K562 (cell line): ENCODE measurements around the gene WDR19. TPM values are rescaled to one million over a fixed set of nuclear protein-coding genes. Genes with fewer than 3 reads are reported as not detected.
"Not testable (repeated sequence)": the region's sequence is repeated elsewhere in the genome, so short reads cannot be mapped to it uniquely, and the experiment has no call there.

ENCODE experiments used
- ATAC-seq: fragments of 200-7000 bp; cut with Tn5 transposase; 3 replicates; pipeline ENCODE4 v1.9.1; 2020; ENCODE audit warnings: moderate library complexity
- BruUV-seq: library from RNA; stranded (reverse); fragments of 400-500 nt; replicated peaks from 2 replicates; lab custom pipeline; 2021; lab: Mats Ljungman, UMichigan
- CTCF ChIA-PET: fragments of 300-600 bp; formaldehyde crosslinking; extraction: SDS; loops from one replicate; lab custom pipeline; 2021; ENCODE audit warnings: low intra/inter-chr PET ratio; lab: Yijun Ruan, JAX
- POLR2A ChIA-PET: fragments of 300-600, 350-650 bp; sonication (Branson Sonifier 250); formaldehyde crosslinking; extraction: SDS; loops from one replicate; lab custom pipeline; 2021; ENCODE audit warnings: antibody characterized with exemption, inconsistent platforms; lab: Yijun Ruan, JAX
- DNase-seq, 4 experiments: peaks; one replicate each; pipeline versions ENCODE4 v3.0.0 to v3.0.0-alpha.2; 2011 to 2018; ENCODE audit warnings: low spot score in 3 of 4, mixed read lengths in 3 of 4; ENCODE audit errors: extremely low read depth in 1 of 4
- FAIRE-seq: peaks from 2 replicates; lab custom pipeline; 2011; peaks lifted over from hg19 to GRCh38; lab: Jason Lieb, UNC
- H2AFZ ChIP-seq: 2 replicates; pipeline ENCODE4 v1.6.0; 2011; ENCODE audit warnings: low read depth, low read length, control low read depth, inconsistent platforms
- H3K27ac ChIP-seq: fragments of 200-600 bp; 3 replicates; pipeline ENCODE4 v1.8.0; 2011; ENCODE audit warnings: low read depth, mild to moderate bottlenecking, control low read depth, inconsistent platforms, low read length, moderate library complexity, mixed read lengths; ENCODE audit errors: extremely low read depth
- H3K27me3 ChIP-seq, 2 experiments: fragments of 300-600 bp in 1 of 2; 2 replicates in 1 of 2; 3 replicates in 1 of 2; pipeline versions ENCODE4 v1.6.0 to v1.8.0; 2011; ENCODE audit warnings: inconsistent platforms in 2 of 2, low read length in 2 of 2, mild to moderate bottlenecking in 1 of 2, mixed read lengths in 1 of 2, moderate library complexity in 1 of 2; ENCODE audit not compliant: control insufficient read depth in 2 of 2, insufficient read depth in 2 of 2
- H3K36me3 ChIP-seq: fragments of 300-600 bp; 3 replicates; pipeline ENCODE4 v1.8.0; 2011; ENCODE audit warnings: mild to moderate bottlenecking, low read length, inconsistent platforms; ENCODE audit not compliant: control insufficient read depth, insufficient read depth
- H3K4me1 ChIP-seq, 2 experiments: fragments of 200-600 bp in 1 of 2; replicated peaks in 1 of 2; 2 replicates in 1 of 2; 3 replicates in 1 of 2; pipeline versions ENCODE4 v1.5.1 to v1.8.0; 2011; ENCODE audit warnings: inconsistent platforms in 2 of 2, low read length in 2 of 2, mild to moderate bottlenecking in 1 of 2, mixed read lengths in 1 of 2, moderate library complexity in 1 of 2; ENCODE audit not compliant: control insufficient read depth in 2 of 2, insufficient read depth in 2 of 2
- H3K4me2 ChIP-seq: 2 replicates; pipeline ENCODE4 v1.6.1; 2011; ENCODE audit warnings: low read length, control low read depth, inconsistent platforms, mixed read lengths; ENCODE audit not compliant: insufficient read depth
- H3K4me3 ChIP-seq: fragments of 200-600 bp; sonication (generic), shearing (Covaris generic); 2 replicates; pipeline ENCODE4 v1.5.1; 2016; ENCODE audit warnings: control low read depth, inconsistent platforms
- H3K79me2 ChIP-seq: fragments of 200-600 bp; 3 replicates; pipeline ENCODE4 v1.8.0; 2011; ENCODE audit warnings: low read length, inconsistent platforms; ENCODE audit not compliant: control insufficient read depth, insufficient read depth
- H3K9ac ChIP-seq, 2 experiments: 2 replicates each; pipeline versions ENCODE4 v1.6.0 to v1.6.1; 2011; ENCODE audit warnings: low read depth in 2 of 2, low read length in 2 of 2, control low read depth in 1 of 2, inconsistent platforms in 1 of 2, mild to moderate bottlenecking in 1 of 2, mixed read lengths in 1 of 2; ENCODE audit not compliant: insufficient read depth in 1 of 2
- H3K9me1 ChIP-seq: one replicate; pipeline ENCODE4 v1.6.0; 2011; ENCODE audit warnings: inconsistent platforms, mild to moderate bottlenecking, low read length, moderate library complexity; ENCODE audit not compliant: control insufficient read depth, insufficient read depth
- H3K9me3 ChIP-seq: replicated peaks from 2 replicates; pipeline ENCODE4 v1.5.1; 2011; ENCODE audit warnings: low read depth, low read length, inconsistent platforms; ENCODE audit not compliant: control insufficient read depth, insufficient read depth
- H4K20me1 ChIP-seq: replicated peaks from 2 replicates; pipeline ENCODE4 v1.6.1; 2011; ENCODE audit warnings: low read length, inconsistent platforms, mixed read lengths; ENCODE audit not compliant: control insufficient read depth, insufficient read depth
- NCOA4 ChIP-seq: fragments of 450-650 bp; IDR thresholded peaks from 2 replicates; pipeline ENCODE4 v1.6.1; 2018; ENCODE audit warnings: mild to moderate bottlenecking; ENCODE audit not compliant: partially characterized antibody
- REST ChIP-seq, 2 experiments: fragments of 450-650 bp; formaldehyde crosslinking in 1 of 2; IDR thresholded peaks; 2 replicates each; pipeline versions ENCODE4 v1.4.0 to v1.6.1; 2014 to 2020; ENCODE audit warnings: mild to moderate bottlenecking in 2 of 2, borderline replicate concordance in 1 of 2, low read depth in 1 of 2
- WGBS: fragments of 100-300 bp; shearing (Covaris generic); methylation state at CpG from one replicate; pipeline ENCODE4 v1.1.6; 2016; ENCODE audit warnings: low coverage, mixed read lengths; ENCODE audit not compliant: insufficient coverage; ENCODE audit errors: missing lambda C conversion rate; 5-methylcytosine and 5-hydroxymethylcytosine counted together
- in situ Hi-C: fragments of 300-500 bp; cut with MboI; formaldehyde crosslinking; loops from 4 replicates; pipeline ENCODE4 v1.15.0; 2018; ENCODE audit warnings: inconsistent platforms, mixed read lengths
- intact Hi-C: fragments of 100-400 bp; cut with micrococcal nuclease; formaldehyde crosslinking; loops from 2 replicates; pipeline ENCODE4 v1.14.2; 2022
- polyA plus RNA-seq, 8 experiments: library from polyadenylated mRNA; depleted of rRNA in 4 of 8; stranded (reverse) in 5 of 8; unstranded in 3 of 8; fragments of >200 nt; fragmentation: Nextera tagmentation in 2 of 8; fragmentation: Illumina TruSeq in 1 of 8; extraction: Ambion mirVana in 2 of 8; extraction: Trizol in 1 of 8; gene quantifications; 2 replicates each; pipeline versions ENCODE4 v1.2.1 to v1.2.3, GENCODE V29; 2011 to 2014; ENCODE audit warnings: inconsistent platforms in 1 of 8, missing spikeins in 1 of 8
- total RNA-seq, 7 experiments: library from RNA; depleted of rRNA in 6 of 7; stranded (reverse); fragments of >200 nt in 6 of 7; fragmentation: Illumina TruSeq in 2 of 7; extraction: Trizol in 2 of 7; gene quantifications; 2 replicates each; pipeline versions ENCODE4 v1.2.1 to v1.2.3, GENCODE V29; 2011 to 2021; ENCODE audit warnings: low replicate concordance in 1 of 7

Gene WDR19
- total and polyA plus RNA-seq, 9 of the 15 experiments (the other 6 are each of a cell fraction or from before 2014, with no cell fraction given) = 6.8 to 37.6 (median 11.2) TPM

- TF ChIP-seq REST (IDR thresholded peaks at IDR 0.05; ENCODE audit: borderline replicate concordance) (no peak), REST (CRISPR knock-in tag; IDR thresholded peaks at IDR 0.05; ENCODE audit: low read depth) (no peak), NCOA4 (no peak)
These were observed 92.2 kb downstream of the WDR19 start (continued) for GRCh38 chr4:39274503-39274902.

- H3K9ac ChIP-seq, H3K36me3 ChIP-seq, H3K9me3 ChIP-seq, H3K27ac ChIP-seq, H3K4me3 ChIP-seq, H3K79me2 ChIP-seq, H3K9me1 ChIP-seq, H2AFZ ChIP-seq, DNase-seq, H4K20me1 ChIP-seq, ATAC-seq, H3K4me2 ChIP-seq, in situ Hi-C loops, H3K4me1 ChIP-seq, FAIRE-seq, intact Hi-C loops, BruUV-seq, CTCF ChIA-PET, POLR2A ChIA-PET, H3K27me3 ChIP-seq: not testable (repeated sequence)
- WGBS = 59% methylated on average over 6 of the region's 6 CpGs
These were observed 95.3 kb downstream of the WDR19 start for GRCh38 chr4:39277661-39278060.
